Mesothelial cell of epicardium (in vitro differentiated cells): ENCODE results near the gene RBFOX1. TPM values are rescaled to one million over a fixed set of nuclear protein-coding genes. Genes with fewer than 3 reads are reported as not detected.

Experiments used
- DNase-seq, 2 experiments: peaks; one replicate each; pipeline ENCODE4 v3.0.0; 2021; ENCODE audit warnings: low spot score in 2 of 2; ENCODE audit not compliant: unreplicated experiment in 2 of 2
- H3K27ac Mint-ChIP-seq: 2 replicates; pipeline ENCODE4 v1.8.0; 2021; ENCODE audit warnings: mixed read lengths
- H3K27me3 Mint-ChIP-seq: 2 replicates; pipeline ENCODE4 v1.8.0; 2021; ENCODE audit warnings: low read depth, mixed read lengths
- H3K36me3 Mint-ChIP-seq: 2 replicates; pipeline ENCODE4 v1.8.0; 2021; ENCODE audit warnings: mixed read lengths
- H3K4me1 Mint-ChIP-seq: 2 replicates; pipeline ENCODE4 v1.8.0; 2021; ENCODE audit warnings: mixed read lengths
- H3K4me3 Mint-ChIP-seq: 2 replicates; pipeline ENCODE4 v1.8.0; 2021; ENCODE audit warnings: mild to moderate bottlenecking, moderate library complexity, mixed read lengths
- H3K9me3 Mint-ChIP-seq: 2 replicates; pipeline ENCODE4 v1.8.0; 2021; ENCODE audit warnings: mixed read lengths
- CTCF ChIP-seq: fragments of 200-600 bp; sonication (generic); IDR thresholded peaks from one replicate; pipeline ENCODE4 v1.5.0; 2021; ENCODE audit warnings: antibody characterized with exemption; ENCODE audit not compliant: unreplicated experiment
- total RNA-seq: library from RNA; stranded (reverse); gene quantifications from 3 replicates; pipeline ENCODE4 v1.2.1, GENCODE V29; 2021

RBFOX1 gene
- total RNA-seq, 1 donor from 2014 or later, result 0.67 TPM

GRCh38 chr16:7351610-7352510 is 19.2 kb downstream of the RBFOX1 start:
- Mint-ChIP-seq H3K36me3 (no peaks in the 10 kb centered on the region), H3K4me3 (no peak overlapping the region), H3K27me3 (no peaks in the 10 kb centered on the region), H3K4me1 (no peaks in the 10 kb centered on the region), H3K27ac (no peak overlapping the region), H3K9me3 (peaks cover 3% of the 10 kb centered on the region)
- no peak for DNase-seq
- TF ChIP-seq CTCF, result no peak

- DNase-seq, result no peak
- H3K27me3 Mint-ChIP-seq, result peaks cover 2% of the 10 kb centered on the region
- no peak for TF ChIP-seq CTCF
- no peaks in the 10 kb centered on the region for H3K36me3 Mint-ChIP-seq
- peaks cover 3% of the 10 kb centered on the region for H3K9me3 Mint-ChIP-seq
- H3K27ac Mint-ChIP-seq, result no peak overlapping the region
- H3K4me1 Mint-ChIP-seq, result no peaks in the 10 kb centered on the region
- no peak overlapping the region for H3K4me3 Mint-ChIP-seq
Measured at GRCh38 chr16:7355758-7356157, 23.1 kb downstream of the RBFOX1 start.

- DNase-seq, result no peak
- peaks cover 12% of the 10 kb centered on the region for H3K4me1 Mint-ChIP-seq
- H3K27ac Mint-ChIP-seq, result no peak overlapping the region
- no peaks in the 10 kb centered on the region for H3K9me3 Mint-ChIP-seq
- H3K36me3 Mint-ChIP-seq, result no peaks in the 10 kb centered on the region
- H3K27me3 Mint-ChIP-seq, result peaks cover 2% of the 10 kb centered on the region
- H3K4me3 Mint-ChIP-seq, result no peak overlapping the region
- TF ChIP-seq CTCF, result no peak
Measured at GRCh38 chr16:7361416-7362129, 28.9 kb downstream of the RBFOX1 start.

GRCh38 chr16:7362231-7362630 is 29.6 kb downstream of the RBFOX1 start:
- no peak for DNase-seq
- no peak for TF ChIP-seq CTCF
- Mint-ChIP-seq H3K9me3 (no peaks in the 10 kb centered on the region), H3K4me3 (no peak overlapping the region), H3K4me1 (peaks cover 12% of the 10 kb centered on the region), H3K27ac (no peak overlapping the region), H3K36me3 (no peaks in the 10 kb centered on the region), H3K27me3 (peaks cover 2% of the 10 kb centered on the region)

GRCh38 chr16:7363422-7364417 is 31.1 kb downstream of the RBFOX1 start:
- DNase-seq, result no peak
- H3K36me3 Mint-ChIP-seq, result no peaks in the 10 kb centered on the region
- no peak for TF ChIP-seq CTCF
- peak overlapping the region; percentile 71 for H3K27ac Mint-ChIP-seq
- no peak overlapping the region for H3K4me3 Mint-ChIP-seq
- H3K27me3 Mint-ChIP-seq, result no peaks in the 10 kb centered on the region
- H3K9me3 Mint-ChIP-seq, result no peaks in the 10 kb centered on the region
- H3K4me1 Mint-ChIP-seq, result peaks cover 12% of the 10 kb centered on the region
